Hindlimb muscle (tissue), 1 donor: ENCODE data around the gene TCP10L. TPM values are rescaled to one million over a fixed set of nuclear protein-coding genes. Genes with fewer than 3 reads are reported as not detected.

Experiments
- polyA plus RNA-seq: library from polyadenylated mRNA; unstranded; fragments of 120-200 nt; gene quantifications from one replicate; pipeline ENCODE4 v1.2.1, GENCODE V29; 2013; ENCODE audit not compliant: insufficient read length

The TCP10L gene
- polyA plus RNA-seq, 1 donor, result 1.6 TPM

Other genes with a start within 250 kb of the TCP10L start
- gene URB1, start 192.5 kb downstream of the TCP10L start, polyA plus RNA-seq, result 13.8 TPM
- 2.1 TPM for gene EVA1C, start 172.8 kb downstream of the TCP10L start, polyA plus RNA-seq
- 28.1 TPM for gene CFAP298, start 26.9 kb upstream of the TCP10L start, polyA plus RNA-seq
- 6.0 TPM for gene SYNJ1, start 142.5 kb upstream of the TCP10L start, polyA plus RNA-seq
- gene PAXBP1, start 186.2 kb upstream of the TCP10L start, polyA plus RNA-seq, result 38.7 TPM